IPS-18a (cell line): ENCODE measurements around the gene RPS2.

Experiments
- H3K27ac ChIP-seq: one replicate; pipeline ENCODE4 v1.5.1; 2013; ENCODE audit warnings: low read length
- H3K27me3 ChIP-seq: one replicate; pipeline ENCODE4 v1.6.1; 2013; ENCODE audit warnings: mild to moderate bottlenecking, low read length; ENCODE audit not compliant: control insufficient read depth, insufficient read depth
- H3K36me3 ChIP-seq: one replicate; pipeline ENCODE4 v1.6.1; 2013; ENCODE audit warnings: low read depth, low read length; ENCODE audit not compliant: control insufficient read depth
- H3K4me1 ChIP-seq: one replicate; pipeline ENCODE4 v1.6.1; 2013; ENCODE audit warnings: low read depth, low read length; ENCODE audit not compliant: control insufficient read depth
- H3K4me3 ChIP-seq: one replicate; pipeline ENCODE4 v1.5.1; 2013; ENCODE audit warnings: low read length
- H3K9ac ChIP-seq: one replicate; pipeline ENCODE4 v1.6.1; 2013; ENCODE audit warnings: mild to moderate bottlenecking, low read length, moderate library complexity
- H3K9me3 ChIP-seq: one replicate; pipeline ENCODE4 v1.6.1; 2013; ENCODE audit warnings: low read depth, low read length; ENCODE audit not compliant: control insufficient read depth

The RPS2 gene

GRCh38 chr16:1977875-1978268 is 13.2 kb upstream of the RPS2 start:
- Histone ChIP-seq H3K36me3 (peaks cover 28% of the 10 kb centered on the region), H3K4me3 (no peak overlapping the region), H3K27me3 (peaks cover 37% of the 10 kb centered on the region), H3K9me3 (no peaks in the 10 kb centered on the region), H3K27ac (no peak overlapping the region), H3K9ac (no peak overlapping the region), H3K4me1 (peaks cover 9% of the 10 kb centered on the region)

- peaks cover 9% of the 10 kb centered on the region for H3K4me1 ChIP-seq
- no peaks in the 10 kb centered on the region for H3K9me3 ChIP-seq
- peaks cover 28% of the 10 kb centered on the region for H3K36me3 ChIP-seq
- H3K27me3 ChIP-seq: peaks cover 30% of the 10 kb centered on the region
- no peak overlapping the region for H3K27ac ChIP-seq
- H3K9ac ChIP-seq: no peak overlapping the region
- H3K4me3 ChIP-seq: no peak overlapping the region
Measured at GRCh38 chr16:1976951-1977874, 12.6 kb upstream of the RPS2 start.

GRCh38 chr16:1976216-1976520 is 11.5 kb upstream of the RPS2 start:
- H3K4me3 ChIP-seq: no peak overlapping the region
- no peak overlapping the region for H3K9ac ChIP-seq
- H3K27me3 ChIP-seq: peaks cover 20% of the 10 kb centered on the region
- H3K4me1 ChIP-seq: peaks cover 9% of the 10 kb centered on the region
- no peak overlapping the region for H3K27ac ChIP-seq
- H3K36me3 ChIP-seq: peaks cover 28% of the 10 kb centered on the region
- no peaks in the 10 kb centered on the region for H3K9me3 ChIP-seq

GRCh38 chr16:1975432-1976215 is 11.0 kb upstream of the RPS2 start:
- Histone ChIP-seq H3K36me3 (peaks cover 28% of the 10 kb centered on the region), H3K9ac (no peak overlapping the region), H3K27ac (no peak overlapping the region), H3K4me1 (peaks cover 8% of the 10 kb centered on the region), H3K4me3 (no peak overlapping the region), H3K27me3 (peaks cover 14% of the 10 kb centered on the region), H3K9me3 (no peaks in the 10 kb centered on the region)

GRCh38 chr16:1974157-1975070 is 9.8 kb upstream of the RPS2 start:
- Histone ChIP-seq H3K27ac (no peak overlapping the region), H3K9me3 (no peaks in the 10 kb centered on the region), H3K4me3 (no peak overlapping the region), H3K36me3 (peaks cover 28% of the 10 kb centered on the region), H3K4me1 (no peaks in the 10 kb centered on the region), H3K9ac (no peak overlapping the region), H3K27me3 (peaks cover 2% of the 10 kb centered on the region)

GRCh38 chr16:1973461-1974156 is 9.0 kb upstream of the RPS2 start:
- Histone ChIP-seq H3K27ac (no peak overlapping the region), H3K9me3 (no peaks in the 10 kb centered on the region), H3K4me3 (no peak overlapping the region), H3K9ac (no peak overlapping the region), H3K27me3 (no peaks in the 10 kb centered on the region), H3K36me3 (peaks cover 28% of the 10 kb centered on the region), H3K4me1 (no peaks in the 10 kb centered on the region)

- Histone ChIP-seq H3K36me3 (peaks cover 28% of the 10 kb centered on the region), H3K27ac (no peak overlapping the region)
Measured at GRCh38 chr16:1972490-1972877, 7.9 kb upstream of the RPS2 start.

GRCh38 chr16:1971796-1972489 is 7.3 kb upstream of the RPS2 start, which contains the start of gene TBL3:
Gene TBL3, plus strand, starts transcription at chr16:1972053. Its CDS starts 112 bp downstream, at chr16:1972165.
- peak within 1 kb of the TSS; percentile 71 for H3K4me3 ChIP-seq
- H3K27ac ChIP-seq: peak within 1 kb of the TSS; percentile 25
- no peaks in the 10 kb centered on the region for H3K4me1 ChIP-seq
- H3K36me3 ChIP-seq: peaks cover 26% of the 10 kb centered on the region
- peak within 1 kb of the TSS; percentile 70 for H3K9ac ChIP-seq
- no peaks in the 10 kb centered on the region for H3K9me3 ChIP-seq
- no peaks in the 10 kb centered on the region for H3K27me3 ChIP-seq

More at GRCh38 chr16:1972490-1972877, 7.9 kb upstream of the RPS2 start:
- H3K4me1 ChIP-seq: no peaks in the 10 kb centered on the region
- no peaks in the 10 kb centered on the region for H3K27me3 ChIP-seq
- peak overlapping the region; percentile 70 for H3K9ac ChIP-seq
- no peaks in the 10 kb centered on the region for H3K9me3 ChIP-seq
- H3K4me3 ChIP-seq: peak overlapping the region; percentile 71

- H3K4me3 ChIP-seq: no peak overlapping the region
- peaks cover 8% of the 10 kb centered on the region for H3K36me3 ChIP-seq
- no peaks in the 10 kb centered on the region for H3K27me3 ChIP-seq
- no peaks in the 10 kb centered on the region for H3K4me1 ChIP-seq
- H3K9ac ChIP-seq: no peak overlapping the region
- no peak overlapping the region for H3K27ac ChIP-seq
- H3K9me3 ChIP-seq: no peaks in the 10 kb centered on the region
Measured at GRCh38 chr16:1968146-1968953, 3.7 kb upstream of the RPS2 start.

- no peaks in the 10 kb centered on the region for H3K9me3 ChIP-seq
- H3K27me3 ChIP-seq: no peaks in the 10 kb centered on the region
- H3K9ac ChIP-seq: peak within 1 kb of the TSS; percentile 91
- H3K27ac ChIP-seq: no peak within 1 kb of the TSS
- H3K36me3 ChIP-seq: peaks cover 26% of the 10 kb centered on the region
- peak within 1 kb of the TSS; percentile 80 for H3K4me3 ChIP-seq
- peaks cover 4% of the 10 kb centered on the region for H3K4me1 ChIP-seq
Measured at GRCh38 chr16:1966460-1966859, 1.8 kb upstream of the RPS2 start, which contains the start of gene RNF151. Gene RNF151, plus strand, starts transcription at chr16:1966856. Its CDS starts 26 bp downstream, at chr16:1966882.
